HepG2 (cell line): ENCODE results near the gene KRTAP4-16. TPM values are rescaled to one million over a fixed set of nuclear protein-coding genes. Genes with fewer than 3 reads are reported as not detected.

ENCODE experiments used
- ATAC-seq: fragments of 200-7000 bp; cut with Tn5 transposase; 3 replicates; pipeline ENCODE4 v1.9.1; 2020; ENCODE audit warnings: mild to moderate bottlenecking, moderate library complexity
- BruUV-seq: library from RNA; stranded (reverse); fragments of 400-500 nt; replicated peaks from 2 replicates; lab custom pipeline; 2021; lab: Mats Ljungman, UMichigan
- CTCF ChIA-PET: fragments of 300-600 bp; formaldehyde crosslinking; extraction: SDS; loops from one replicate; lab custom pipeline; 2021; ENCODE audit warnings: low total read pairs, inconsistent platforms, low intra/inter-chr PET ratio; lab: Yijun Ruan, JAX
- POLR2A ChIA-PET: fragments of 350-600 bp; sonication (Branson Sonifier 250); formaldehyde crosslinking; loops from one replicate; lab custom pipeline; 2020; ENCODE audit warnings: antibody characterized with exemption, inconsistent platforms; lab: Yijun Ruan, JAX
- DNase-seq: peaks from one replicate; pipeline ENCODE4 v3.0.0-alpha.2; 2015; ENCODE audit warnings: low spot score
- FAIRE-seq: peaks from 3 replicates; lab custom pipeline; 2011; peaks lifted over from hg19 to GRCh38; lab: Jason Lieb, UNC
- H2AFZ ChIP-seq: one replicate; pipeline ENCODE4 v1.6.1; 2011; ENCODE audit warnings: low read length, inconsistent platforms
- H3K27ac ChIP-seq: fragments of 300-600 bp; 3 replicates; pipeline ENCODE4 v1.8.0; 2011; ENCODE audit warnings: mixed run types, mild to moderate bottlenecking, mixed read lengths, low read length, inconsistent platforms; ENCODE audit not compliant: insufficient read depth; ENCODE audit errors: extremely low read length
- H3K27me3 ChIP-seq, 2 experiments: fragments of 200-600 bp in 1 of 2; 2 replicates in 1 of 2; 3 replicates in 1 of 2; pipeline versions ENCODE4 v1.6.0 to v1.8.0; 2011; ENCODE audit warnings: low read length in 2 of 2, mild to moderate bottlenecking in 2 of 2, moderate library complexity in 2 of 2, inconsistent platforms in 1 of 2; ENCODE audit not compliant: insufficient read depth in 2 of 2, control insufficient read depth in 1 of 2
- H3K36me3 ChIP-seq, 2 experiments: fragments of 200-600 bp in 1 of 2; replicated peaks in 1 of 2; 2 replicates in 1 of 2; 3 replicates in 1 of 2; pipeline versions ENCODE4 v1.5.1 to v1.8.0; 2011; ENCODE audit warnings: low read length in 2 of 2, inconsistent platforms in 1 of 2; ENCODE audit not compliant: insufficient read depth in 2 of 2, control insufficient read depth in 1 of 2
- H3K4me1 ChIP-seq: 2 replicates; pipeline ENCODE4 v1.5.1; 2012; ENCODE audit warnings: low read length, inconsistent platforms; ENCODE audit not compliant: insufficient read depth
- H3K4me2 ChIP-seq: 2 replicates; pipeline ENCODE4 v1.6.0; 2011; ENCODE audit warnings: low read depth, low read length, inconsistent platforms
- H3K4me3 ChIP-seq, 3 experiments: fragments of 200-600 bp in 1 of 3; sonication (generic), shearing (Covaris generic) in 1 of 3; replicated peaks in 1 of 3; 2 replicates each; pipeline ENCODE4 v1.5.1; 2011 to 2016; ENCODE audit warnings: low read length in 3 of 3, inconsistent platforms in 2 of 3, low read depth in 2 of 3, mild to moderate bottlenecking in 2 of 3, control low read depth in 1 of 3, mixed read lengths in 1 of 3; ENCODE audit not compliant: insufficient read depth in 1 of 3
- H3K79me2 ChIP-seq: one replicate; pipeline ENCODE4 v1.6.1; 2011; ENCODE audit warnings: low read length, inconsistent platforms; ENCODE audit not compliant: insufficient read depth
- H3K9ac ChIP-seq: 2 replicates; pipeline ENCODE4 v1.6.0; 2011; ENCODE audit warnings: mild to moderate bottlenecking, low read depth, low read length, inconsistent platforms; ENCODE audit not compliant: insufficient read depth
- H3K9me3 ChIP-seq: 2 replicates; pipeline ENCODE4 v1.5.1; 2012; ENCODE audit warnings: mild to moderate bottlenecking, low read length
- H4K20me1 ChIP-seq: 2 replicates; pipeline ENCODE4 v1.6.0; 2011; ENCODE audit warnings: inconsistent platforms, mild to moderate bottlenecking, low read length, moderate library complexity; ENCODE audit not compliant: insufficient read depth
- ATF7-NPFF ChIP-seq: sonication (generic); formaldehyde crosslinking; IDR thresholded peaks from 2 replicates; pipeline ENCODE4 v1.8.1; 2023; ENCODE audit warnings: mild to moderate bottlenecking, low read depth, missing genetic modification reagents, moderate library complexity
- CHCHD3 ChIP-seq: sonication (generic); formaldehyde crosslinking; IDR thresholded peaks from 2 replicates; pipeline ENCODE4 v1.8.0; 2022; ENCODE audit warnings: mild to moderate bottlenecking, missing genetic modification reagents, moderate library complexity
- FOXA3 ChIP-seq: IDR thresholded peaks from 2 replicates; pipeline ENCODE4 v1.6.1; 2016; ENCODE audit warnings: missing genetic modification reagents, missing compliant biosample characterization
- HOXA3 ChIP-seq: sonication (generic); formaldehyde crosslinking; IDR thresholded peaks from 2 replicates; pipeline ENCODE4 v1.5.0; 2020; ENCODE audit warnings: missing genetic modification reagents
- HOXD1 ChIP-seq: sonication (generic); formaldehyde crosslinking; IDR thresholded peaks from 2 replicates; pipeline ENCODE4 v1.5.0; 2020; ENCODE audit warnings: missing genetic modification reagents
- KLF15 ChIP-seq: sonication (generic); formaldehyde crosslinking; IDR thresholded peaks from 2 replicates; pipeline ENCODE4 v1.8.1; 2023; ENCODE audit warnings: borderline replicate concordance, mild to moderate bottlenecking, inconsistent platforms, missing genetic modification reagents, mixed read lengths
- PCBP2 ChIP-seq: fragments of 200-400 bp; formaldehyde crosslinking; optimal IDR thresholded peaks from 2 replicates; pipeline ENCODE3; 2018; ENCODE audit warnings: low read length, low read depth; ENCODE audit not compliant: poor library complexity, severe bottlenecking
- PRDM4 ChIP-seq: sonication (generic); formaldehyde crosslinking; IDR thresholded peaks from 2 replicates; pipeline ENCODE4 v1.9.0; 2021; ENCODE audit warnings: missing genetic modification reagents, borderline replicate concordance
- SOX5 ChIP-seq: IDR thresholded peaks from 2 replicates; pipeline ENCODE4 v1.6.1; 2016; ENCODE audit warnings: borderline replicate concordance
- SRSF1 ChIP-seq: fragments of 200-400 bp; formaldehyde crosslinking; optimal IDR thresholded peaks from 2 replicates; pipeline ENCODE3; 2017; ENCODE audit warnings: mild to moderate bottlenecking, low read depth, low read length, moderate library complexity
- ZIK1 ChIP-seq: sonication (generic); formaldehyde crosslinking; IDR thresholded peaks from 2 replicates; pipeline ENCODE4 v1.5.0; 2020; ENCODE audit warnings: mild to moderate bottlenecking, low read depth, missing genetic modification reagents, borderline replicate concordance
- ZNF263 ChIP-seq: sonication (generic); formaldehyde crosslinking; IDR thresholded peaks from 2 replicates; pipeline ENCODE4 v1.4.0; 2020; ENCODE audit warnings: missing genetic modification reagents
- ZNF468 ChIP-seq: sonication (generic); formaldehyde crosslinking; IDR thresholded peaks from 2 replicates; pipeline ENCODE4 v1.8.0; 2022; ENCODE audit warnings: mild to moderate bottlenecking, moderate library complexity, missing genetic modification reagents
- ZNF772 ChIP-seq: sonication (generic); formaldehyde crosslinking; IDR thresholded peaks from 2 replicates; pipeline ENCODE4 v1.5.0; 2020; ENCODE audit warnings: mild to moderate bottlenecking, missing genetic modification reagents
- WGBS: methylation state at CpG from one replicate; pipeline ENCODE4 v1.1.6; 2017; ENCODE audit warnings: low lambda C conversion rate; 5-methylcytosine and 5-hydroxymethylcytosine counted together
- in situ Hi-C: cut with HindIII; loops from 2 replicates; pipeline ENCODE4 v1.10.0; 2017; ENCODE audit warnings: low pct_unique_long_range_greater_than_20kb; ENCODE audit not compliant: extremely low pct_ligation_motif_present
- intact Hi-C: fragments of 100-400 bp; cut with micrococcal nuclease; formaldehyde crosslinking; loops from one replicate; pipeline ENCODE4 v1.10.0; 2022; ENCODE audit not compliant: unreplicated experiment
- polyA plus RNA-seq, 8 experiments: library from polyadenylated mRNA; depleted of rRNA in 3 of 8; stranded (reverse) in 7 of 8; unstranded in 1 of 8; fragments of >200 nt; fragmentation: Illumina TruSeq in 4 of 8; extraction: Trizol in 4 of 8; gene quantifications; 2 replicates each; pipeline versions ENCODE4 v1.2.1 to v1.2.3, GENCODE V29; 2011 to 2016; ENCODE audit warnings: low read depth in 4 of 8, missing spikeins in 1 of 8, mixed read lengths in 1 of 8; ENCODE audit not compliant: insufficient read depth in 1 of 8
- total RNA-seq, 5 experiments: library from RNA; depleted of rRNA; stranded (reverse); fragments of >200 nt; fragmentation: Illumina TruSeq; extraction: Trizol; gene quantifications; 2 replicates each; pipeline ENCODE4 v1.2.3, GENCODE V29; 2016; ENCODE audit warnings: low read depth in 1 of 5
- TF ChIP-seq, protein P1 (sequence below): sonication (generic); formaldehyde crosslinking; IDR thresholded peaks from 2 replicates; pipeline ENCODE4 v1.5.1; 2020; ENCODE audit warnings: mild to moderate bottlenecking, moderate library complexity, missing genetic modification reagents
- TF ChIP-seq, protein P2 (sequence below): sonication (generic); formaldehyde crosslinking; IDR thresholded peaks from 2 replicates; pipeline ENCODE4 v1.5.0; 2020; ENCODE audit warnings: missing genetic modification reagents
- TF ChIP-seq, protein P3 (sequence below): sonication (generic); formaldehyde crosslinking; IDR thresholded peaks from 2 replicates; pipeline ENCODE4 v1.4.0; 2020; ENCODE audit warnings: missing genetic modification reagents

The KRTAP4-16 gene
- total and polyA plus RNA-seq, 2 of the 13 experiments (the other 11 are each of a cell fraction or from before 2014, with no cell fraction given) = not detected

GRCh38 chr17:41127371-41127770 is 25.4 kb upstream of the KRTAP4-16 start:
- 2% methylated on average over 1 of the region's 1 CpG for WGBS
- no peak for FAIRE-seq

More at GRCh38 chr17:41127371-41127770, 25.4 kb upstream of the KRTAP4-16 start:
- intact Hi-C loops (no loop called here), in situ Hi-C loops (no loop called here)
- H3K27ac ChIP-seq = no peak overlapping the region
- 0 out of 5 replicates have a peak, but pooled peaks cover 0 to 3% of the 10 kb centered on the region in 2 experiments for H3K27me3 ChIP-seq
- no peaks in the 10 kb centered on the region for H3K4me1 ChIP-seq
- no peak overlapping the region for H3K4me2 ChIP-seq
- no peak overlapping the region for H3K9ac ChIP-seq
- CTCF ChIA-PET = no interaction called here
- no peak overlapping the region for H3K4me3 ChIP-seq
- no peaks in the 10 kb centered on the region for H4K20me1 ChIP-seq
- H3K79me2 ChIP-seq = no peaks in the 10 kb centered on the region
- H2AFZ ChIP-seq = no peak overlapping the region
- DNase-seq (no peak), ATAC-seq (no peak)
- H3K36me3 ChIP-seq = no peaks in the 10 kb centered on the region
- BruUV-seq = no TSS peak
- TF ChIP-seq CHCHD3 = no peak
- TF ChIP-seq, protein P1, sequence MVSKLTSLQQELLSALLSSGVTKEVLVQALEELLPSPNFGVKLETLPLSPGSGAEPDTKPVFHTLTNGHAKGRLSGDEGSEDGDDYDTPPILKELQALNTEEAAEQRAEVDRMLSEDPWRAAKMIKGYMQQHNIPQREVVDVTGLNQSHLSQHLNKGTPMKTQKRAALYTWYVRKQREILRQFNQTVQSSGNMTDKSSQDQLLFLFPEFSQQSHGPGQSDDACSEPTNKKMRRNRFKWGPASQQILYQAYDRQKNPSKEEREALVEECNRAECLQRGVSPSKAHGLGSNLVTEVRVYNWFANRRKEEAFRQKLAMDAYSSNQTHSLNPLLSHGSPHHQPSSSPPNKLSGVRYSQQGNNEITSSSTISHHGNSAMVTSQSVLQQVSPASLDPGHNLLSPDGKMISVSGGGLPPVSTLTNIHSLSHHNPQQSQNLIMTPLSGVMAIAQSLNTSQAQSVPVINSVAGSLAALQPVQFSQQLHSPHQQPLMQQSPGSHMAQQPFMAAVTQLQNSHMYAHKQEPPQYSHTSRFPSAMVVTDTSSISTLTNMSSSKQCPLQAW = no peak
- TF ChIP-seq PCBP2 = no peak
- TF ChIP-seq FOXA3 (CRISPR knock-in tag) = no peak
- TF ChIP-seq SOX5 (CRISPR knock-in tag) = no peak
- no peak for TF ChIP-seq ZNF263
- TF ChIP-seq KLF15 (CRISPR knock-in tag) = no peak
- no peak for TF ChIP-seq ZIK1 (CRISPR knock-in tag)
- TF ChIP-seq HOXD1 (CRISPR knock-in tag) = no peak
- TF ChIP-seq ATF7-NPFF (CRISPR knock-in tag) = no peak
- no peak for TF ChIP-seq PRDM4 (CRISPR knock-in tag)
- no peak for TF ChIP-seq ZNF772
- no peak for TF ChIP-seq HOXA3
- TF ChIP-seq ZNF468 (CRISPR knock-in tag) = no peak
- TF ChIP-seq, protein P2, sequence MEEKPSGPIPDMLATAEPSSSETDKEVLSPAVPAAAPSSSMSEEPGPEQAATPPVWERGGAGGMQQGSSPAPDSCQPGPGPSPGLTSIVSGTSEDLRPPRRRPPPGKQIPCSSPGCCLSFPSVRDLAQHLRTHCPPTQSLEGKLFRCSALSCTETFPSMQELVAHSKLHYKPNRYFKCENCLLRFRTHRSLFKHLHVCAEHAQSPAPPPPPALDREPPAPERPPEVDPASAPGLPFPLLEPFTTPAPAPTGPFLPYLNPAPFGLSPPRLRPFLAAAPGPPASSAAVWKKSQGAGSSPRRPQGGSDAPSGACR (CRISPR knock-in tag) = no peak
- TF ChIP-seq, protein P3, sequence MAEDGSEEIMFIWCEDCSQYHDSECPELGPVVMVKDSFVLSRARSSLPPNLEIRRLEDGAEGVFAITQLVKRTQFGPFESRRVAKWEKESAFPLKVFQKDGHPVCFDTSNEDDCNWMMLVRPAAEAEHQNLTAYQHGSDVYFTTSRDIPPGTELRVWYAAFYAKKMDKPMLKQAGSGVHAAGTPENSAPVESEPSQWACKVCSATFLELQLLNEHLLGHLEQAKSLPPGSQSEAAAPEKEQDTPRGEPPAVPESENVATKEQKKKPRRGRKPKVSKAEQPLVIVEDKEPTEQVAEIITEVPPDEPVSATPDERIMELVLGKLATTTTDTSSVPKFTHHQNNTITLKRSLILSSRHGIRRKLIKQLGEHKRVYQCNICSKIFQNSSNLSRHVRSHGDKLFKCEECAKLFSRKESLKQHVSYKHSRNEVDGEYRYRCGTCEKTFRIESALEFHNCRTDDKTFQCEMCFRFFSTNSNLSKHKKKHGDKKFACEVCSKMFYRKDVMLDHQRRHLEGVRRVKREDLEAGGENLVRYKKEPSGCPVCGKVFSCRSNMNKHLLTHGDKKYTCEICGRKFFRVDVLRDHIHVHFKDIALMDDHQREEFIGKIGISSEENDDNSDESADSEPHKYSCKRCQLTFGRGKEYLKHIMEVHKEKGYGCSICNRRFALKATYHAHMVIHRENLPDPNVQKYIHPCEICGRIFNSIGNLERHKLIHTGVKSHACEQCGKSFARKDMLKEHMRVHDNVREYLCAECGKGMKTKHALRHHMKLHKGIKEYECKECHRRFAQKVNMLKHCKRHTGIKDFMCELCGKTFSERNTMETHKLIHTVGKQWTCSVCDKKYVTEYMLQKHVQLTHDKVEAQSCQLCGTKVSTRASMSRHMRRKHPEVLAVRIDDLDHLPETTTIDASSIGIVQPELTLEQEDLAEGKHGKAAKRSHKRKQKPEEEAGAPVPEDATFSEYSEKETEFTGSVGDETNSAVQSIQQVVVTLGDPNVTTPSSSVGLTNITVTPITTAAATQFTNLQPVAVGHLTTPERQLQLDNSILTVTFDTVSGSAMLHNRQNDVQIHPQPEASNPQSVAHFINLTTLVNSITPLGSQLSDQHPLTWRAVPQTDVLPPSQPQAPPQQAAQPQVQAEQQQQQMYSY (CRISPR knock-in tag) = no peak
- no peak for TF ChIP-seq SRSF1
- POLR2A ChIA-PET = no interaction called here
- H3K9me3 ChIP-seq = no peaks in the 10 kb centered on the region
